Coronary artery (tissue), 2 donors: ENCODE data around the gene HIVEP1.

Source experiments
- DNase-seq: peaks from one replicate; pipeline ENCODE4 v3.0.0-alpha.2; 2017; ENCODE audit warnings: low spot score
- H3K27ac ChIP-seq, 2 donors: fragments of 200-600 bp; sonication (generic); one replicate each; pipeline ENCODE4 v1.5.1; 2016 to 2019
- H3K4me3 ChIP-seq: fragments of 200-600 bp; sonication (generic); 2 replicates; pipeline ENCODE4 v1.5.1; 2016; ENCODE audit warnings: mild to moderate bottlenecking, moderate library complexity
- TF ChIP-seq, protein P1 (sequence below): fragments of 200-600 bp; sonication (generic); IDR thresholded peaks from one replicate; pipeline ENCODE4 v1.5.1; 2019; ENCODE audit warnings: antibody characterized with exemption

HIVEP1 gene

DNA sequence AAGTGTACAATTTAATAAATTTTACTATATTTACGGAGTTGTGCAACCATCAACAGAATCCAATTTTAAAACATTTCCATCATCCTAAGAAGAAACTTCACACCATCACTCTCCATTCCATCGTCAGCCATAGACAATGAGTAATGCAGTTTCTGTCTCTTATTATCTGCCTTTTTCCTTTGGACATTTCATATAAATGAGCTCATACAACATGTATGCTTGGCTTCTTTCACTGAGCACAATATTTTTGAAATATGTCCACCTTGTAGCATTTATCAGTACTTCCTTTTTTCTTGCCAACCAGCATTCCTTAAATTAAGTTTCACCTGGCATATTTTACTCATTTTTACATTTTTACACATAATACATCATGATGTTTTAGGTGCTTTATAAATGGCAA is 22.7 kb upstream of the HIVEP1 start:
- DNase-seq: no peak
- no peak overlapping the region for H3K4me3 ChIP-seq
- no peak overlapping the region for H3K27ac ChIP-seq
- TF ChIP-seq, protein P1, sequence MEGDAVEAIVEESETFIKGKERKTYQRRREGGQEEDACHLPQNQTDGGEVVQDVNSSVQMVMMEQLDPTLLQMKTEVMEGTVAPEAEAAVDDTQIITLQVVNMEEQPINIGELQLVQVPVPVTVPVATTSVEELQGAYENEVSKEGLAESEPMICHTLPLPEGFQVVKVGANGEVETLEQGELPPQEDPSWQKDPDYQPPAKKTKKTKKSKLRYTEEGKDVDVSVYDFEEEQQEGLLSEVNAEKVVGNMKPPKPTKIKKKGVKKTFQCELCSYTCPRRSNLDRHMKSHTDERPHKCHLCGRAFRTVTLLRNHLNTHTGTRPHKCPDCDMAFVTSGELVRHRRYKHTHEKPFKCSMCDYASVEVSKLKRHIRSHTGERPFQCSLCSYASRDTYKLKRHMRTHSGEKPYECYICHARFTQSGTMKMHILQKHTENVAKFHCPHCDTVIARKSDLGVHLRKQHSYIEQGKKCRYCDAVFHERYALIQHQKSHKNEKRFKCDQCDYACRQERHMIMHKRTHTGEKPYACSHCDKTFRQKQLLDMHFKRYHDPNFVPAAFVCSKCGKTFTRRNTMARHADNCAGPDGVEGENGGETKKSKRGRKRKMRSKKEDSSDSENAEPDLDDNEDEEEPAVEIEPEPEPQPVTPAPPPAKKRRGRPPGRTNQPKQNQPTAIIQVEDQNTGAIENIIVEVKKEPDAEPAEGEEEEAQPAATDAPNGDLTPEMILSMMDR: no peak

DNA sequence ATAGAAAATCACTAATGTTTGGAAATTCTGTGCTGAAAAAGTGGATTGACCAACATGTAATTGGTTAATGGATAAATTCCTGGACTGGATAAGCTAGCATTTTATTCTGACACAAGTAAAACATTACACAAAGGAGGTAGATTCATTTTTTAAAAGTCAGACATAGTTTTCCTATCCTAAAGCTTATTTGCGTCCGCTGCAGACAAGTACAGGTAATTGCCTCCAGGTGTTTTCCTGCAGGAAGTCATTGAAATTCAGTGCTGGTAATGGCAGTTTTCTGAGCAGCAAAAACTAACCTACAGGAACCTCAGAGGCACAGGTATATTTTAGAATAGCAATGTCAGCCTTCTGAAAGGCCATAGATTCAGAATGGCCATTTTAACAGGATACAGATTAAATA is 20.0 kb upstream of the HIVEP1 start:
- no peak for DNase-seq
- TF ChIP-seq, protein P1: no peak
- no peak overlapping the region for H3K4me3 ChIP-seq
- no peak overlapping the region for H3K27ac ChIP-seq

DNA sequence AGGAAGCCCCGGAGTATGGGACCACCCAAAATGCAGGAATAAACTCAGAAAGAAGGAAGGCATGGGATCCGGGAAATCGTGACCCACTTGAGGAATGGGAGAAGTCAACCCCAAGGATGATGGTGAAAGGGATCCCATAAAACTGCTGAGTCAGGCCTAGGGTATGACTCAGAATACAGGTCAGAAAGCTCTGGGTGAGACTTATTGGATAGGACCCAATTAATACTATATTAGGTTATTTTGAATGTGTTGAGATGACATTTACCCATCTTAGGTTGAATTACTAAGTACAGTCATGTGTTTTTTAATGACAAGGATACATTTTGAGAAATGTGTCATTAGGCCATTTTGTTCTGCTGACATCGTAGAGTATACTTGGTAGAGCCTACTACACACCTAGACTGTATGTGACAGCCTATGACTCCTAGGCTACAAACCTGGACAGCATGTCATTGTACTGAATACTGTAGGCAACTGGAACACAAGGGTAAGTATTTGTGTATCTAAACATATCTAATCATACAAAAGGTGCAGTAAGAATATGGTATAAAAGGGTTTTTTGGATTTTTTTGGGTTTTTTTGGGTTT is 17.1 kb upstream of the HIVEP1 start:
- DNase-seq: no peak
- no peak overlapping the region for H3K4me3 ChIP-seq
- TF ChIP-seq, protein P1: no peak
- no peak overlapping the region for H3K27ac ChIP-seq

DNA sequence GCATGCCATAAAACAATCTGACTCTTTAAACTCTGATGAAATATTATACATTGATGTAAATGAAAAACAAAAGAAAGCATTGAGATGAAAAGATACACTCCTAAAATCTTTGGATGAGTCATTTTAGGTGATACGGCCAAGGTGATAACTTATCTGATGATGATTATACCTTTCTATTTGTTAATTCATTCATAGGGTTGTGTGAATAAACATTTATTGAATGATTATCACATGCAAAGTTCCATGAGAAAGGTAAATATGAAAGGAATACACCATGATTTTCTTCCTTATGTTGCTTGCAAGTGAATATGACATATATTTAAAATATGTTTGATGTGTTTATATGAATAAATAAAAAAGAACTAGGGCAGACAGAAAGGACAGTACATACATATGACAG is 15.4 kb upstream of the HIVEP1 start:
- TF ChIP-seq, protein P1: no peak
- H3K4me3 ChIP-seq: no peak overlapping the region
- no peak for DNase-seq
- no peak overlapping the region for H3K27ac ChIP-seq

DNA sequence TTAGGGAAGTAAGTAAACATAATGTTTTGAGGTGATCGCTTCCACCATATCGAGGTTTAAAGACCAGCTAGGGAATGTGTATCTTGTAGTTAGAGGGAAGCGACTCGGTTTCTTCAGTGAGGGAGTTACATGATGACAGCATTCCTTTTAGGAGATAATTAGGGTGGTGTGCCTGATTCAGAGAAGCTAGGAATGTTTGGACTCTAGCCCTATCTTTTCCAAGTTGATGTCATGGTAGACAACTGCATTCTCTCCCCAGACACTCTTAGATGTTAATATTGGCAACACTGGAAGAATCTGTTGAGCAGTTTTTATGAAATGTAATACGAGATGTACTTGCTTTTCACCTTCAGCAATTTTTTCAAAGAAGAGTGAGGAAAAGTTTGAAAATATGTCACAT is 12.9 kb upstream of the HIVEP1 start:
- no peak for DNase-seq
- TF ChIP-seq, protein P1: no peak
- Histone ChIP-seq H3K27ac (no peak overlapping the region), H3K4me3 (no peak overlapping the region)

DNA sequence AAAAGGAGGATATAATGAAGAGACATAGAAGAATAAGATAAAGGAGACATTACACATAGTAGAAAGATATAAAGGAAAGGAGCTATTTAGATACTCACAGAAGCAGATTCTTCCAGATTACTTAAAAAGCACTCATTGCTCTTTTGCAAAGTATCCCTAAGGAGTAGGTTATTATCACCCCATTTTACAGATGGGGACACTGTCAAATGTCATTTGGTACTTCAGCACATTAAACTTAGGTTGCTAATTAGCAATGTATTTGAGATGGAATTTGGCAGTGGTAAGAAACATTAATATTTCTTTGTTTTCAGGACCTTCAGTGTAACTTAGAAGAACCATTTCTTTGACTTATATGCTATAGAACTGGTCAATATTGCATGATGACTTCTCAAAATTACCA is 11.9 kb upstream of the HIVEP1 start:
- Histone ChIP-seq H3K4me3 (no peak overlapping the region), H3K27ac (no peak overlapping the region)
- TF ChIP-seq, protein P1: no peak
- no peak for DNase-seq

DNA sequence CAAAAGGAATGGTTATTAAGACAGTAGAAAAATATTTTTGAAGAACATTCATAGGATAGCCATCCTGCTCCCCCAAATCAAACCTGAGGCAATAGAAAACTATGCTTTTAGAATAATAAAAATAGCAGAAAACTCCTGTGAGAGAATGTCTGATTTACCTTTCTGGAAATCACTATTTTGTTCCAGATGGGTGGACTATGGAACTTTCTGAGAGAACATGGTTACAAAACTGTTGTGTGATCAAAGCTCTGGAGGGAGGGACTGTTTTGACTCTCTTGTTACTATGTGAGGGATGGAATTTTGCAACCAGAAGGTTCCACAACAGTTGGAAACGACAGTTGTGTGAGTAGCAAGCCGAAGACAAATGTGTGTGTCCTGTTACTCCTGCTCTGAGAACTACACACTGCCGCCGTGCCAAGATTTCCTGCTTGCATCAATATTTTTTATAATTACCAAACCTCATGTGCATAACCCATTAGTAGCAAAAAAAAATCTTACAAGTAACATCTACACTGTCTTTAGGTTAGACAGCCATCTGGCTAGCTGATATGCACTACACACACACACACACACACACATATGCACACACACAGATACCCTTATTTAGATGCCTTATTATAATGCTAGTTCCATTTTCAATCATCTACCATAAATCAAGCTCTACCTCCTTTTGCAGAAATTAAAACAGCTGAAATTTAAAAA is 11.0 kb upstream of the HIVEP1 start:
- Histone ChIP-seq H3K4me3 (no peak overlapping the region), H3K27ac (no peak overlapping the region)
- TF ChIP-seq, protein P1: no peak
- no peak for DNase-seq
